A673 (cell line): ENCODE data around the gene DLX5. TPM values are rescaled to one million over a fixed set of nuclear protein-coding genes. Genes with fewer than 3 reads are reported as not detected.
A peak's percentile ranks its signal among the peaks of the same experiment; 100 is the strongest.

ENCODE experiments used
- BruUV-seq: library from RNA; stranded (reverse); fragments of 400-500 nt; replicated peaks from 2 replicates; lab custom pipeline; 2021; lab: Mats Ljungman, UMichigan
- CTCF ChIA-PET: fragments of 300-600 bp; sonication (Branson Sonifier 250); formaldehyde crosslinking; loops from one replicate; lab custom pipeline; 2022; ENCODE audit warnings: antibody characterized with exemption; lab: Charles Lee
- POLR2A ChIA-PET: fragments of 300-600 bp; sonication (Branson Sonifier 250); formaldehyde crosslinking; loops from one replicate; lab custom pipeline; 2022; ENCODE audit warnings: antibody characterized with exemption; ENCODE audit not compliant: low non-redundant PET; lab: Charles Lee
- DNase-seq: peaks from one replicate; pipeline ENCODE4 v3.0.0-alpha.2; 2015; ENCODE audit warnings: low spot score
- H3K27ac ChIP-seq: fragments of 200-600 bp; sonication (generic); 2 replicates; pipeline ENCODE4 v1.5.1; 2016; ENCODE audit warnings: mixed run types, low read depth, mild to moderate bottlenecking, mixed read lengths, antibody characterized with exemption, low read length; ENCODE audit not compliant: poor library complexity, severe bottlenecking
- H3K27me3 ChIP-seq: fragments of 200-600 bp; sonication (generic); replicated peaks from 2 replicates; pipeline ENCODE4 v1.6.1; 2017; ENCODE audit warnings: mixed run types, low read depth, mild to moderate bottlenecking, mixed read lengths, antibody characterized with exemption, low read length; ENCODE audit not compliant: insufficient read depth, poor library complexity
- H3K36me3 ChIP-seq: fragments of 200-600 bp; sonication (generic); 2 replicates; pipeline ENCODE4 v1.6.1; 2016; ENCODE audit warnings: mixed run types, mild to moderate bottlenecking, mixed read lengths, antibody characterized with exemption, low read length; ENCODE audit not compliant: insufficient read depth, poor library complexity, severe bottlenecking
- H3K4me1 ChIP-seq: fragments of 200-600 bp; sonication (generic); 2 replicates; pipeline ENCODE4 v1.6.1; 2017; ENCODE audit warnings: mixed run types, mild to moderate bottlenecking, mixed read lengths, antibody characterized with exemption, low read length; ENCODE audit not compliant: insufficient read depth, poor library complexity, severe bottlenecking
- H3K4me3 ChIP-seq: fragments of 200-600 bp; sonication (generic); 2 replicates; pipeline ENCODE4 v1.5.1; 2016; ENCODE audit warnings: low read depth, mixed run types, mild to moderate bottlenecking, mixed read lengths, low read length; ENCODE audit not compliant: poor library complexity, severe bottlenecking
- H3K9me3 ChIP-seq: fragments of 200-600 bp; sonication (generic); 2 replicates; pipeline ENCODE4 v1.6.1; 2016; ENCODE audit warnings: mixed run types, low read depth, mild to moderate bottlenecking, mixed read lengths, antibody characterized with exemption, low read length; ENCODE audit not compliant: poor library complexity, severe bottlenecking
- EZH2 ChIP-seq: fragments of 200-600 bp; sonication (generic); IDR thresholded peaks from 2 replicates; pipeline ENCODE4 v1.6.1; 2017; ENCODE audit warnings: borderline replicate concordance, low read depth, mild to moderate bottlenecking, mixed read lengths, antibody characterized with exemption, low read length; ENCODE audit not compliant: poor library complexity, severe bottlenecking
- intact Hi-C: fragments of 100-400 bp; cut with micrococcal nuclease; formaldehyde crosslinking; loops from one replicate; pipeline ENCODE4 v1.10.0; 2022; ENCODE audit not compliant: unreplicated experiment
- total RNA-seq: library from RNA; stranded (reverse); gene quantifications from 2 replicates; pipeline ENCODE4 v1.2.3, GENCODE V29; 2021
- TF ChIP-seq, protein P1 (sequence below): fragments of 300-800, 200-600 bp; sonication (generic); conservative IDR thresholded peaks from 2 replicates; pipeline ENCODE4 v1.5.1; 2017; ENCODE audit warnings: low read depth, mild to moderate bottlenecking, antibody characterized with exemption, low read length, moderate library complexity, mixed read lengths

The DLX5 gene
- total RNA-seq, 1 experiment from 2014 or later = 69.6 TPM

GRCh38 chr7:97016381-97017191, 8.0 kb downstream of the DLX5 start:
- peaks cover 58% of the 10 kb centered on the region for H3K4me1 ChIP-seq
- peaks cover 66% of the 10 kb centered on the region for H3K27me3 ChIP-seq
- H3K27ac ChIP-seq = peak overlapping the region; percentile 89
- H3K4me3 ChIP-seq = peak overlapping the region; percentile 76
- BruUV-seq = no TSS peak
- no peaks in the 10 kb centered on the region for H3K9me3 ChIP-seq
- peak; percentile 69 for DNase-seq
- H3K36me3 ChIP-seq = peaks cover 27% of the 10 kb centered on the region
- intact Hi-C loops = no loop called here
- ChIA-PET POLR2A (no interaction called here), CTCF (no interaction called here)
- TF ChIP-seq EZH2 = peak; percentile 2
- TF ChIP-seq, protein P1, sequence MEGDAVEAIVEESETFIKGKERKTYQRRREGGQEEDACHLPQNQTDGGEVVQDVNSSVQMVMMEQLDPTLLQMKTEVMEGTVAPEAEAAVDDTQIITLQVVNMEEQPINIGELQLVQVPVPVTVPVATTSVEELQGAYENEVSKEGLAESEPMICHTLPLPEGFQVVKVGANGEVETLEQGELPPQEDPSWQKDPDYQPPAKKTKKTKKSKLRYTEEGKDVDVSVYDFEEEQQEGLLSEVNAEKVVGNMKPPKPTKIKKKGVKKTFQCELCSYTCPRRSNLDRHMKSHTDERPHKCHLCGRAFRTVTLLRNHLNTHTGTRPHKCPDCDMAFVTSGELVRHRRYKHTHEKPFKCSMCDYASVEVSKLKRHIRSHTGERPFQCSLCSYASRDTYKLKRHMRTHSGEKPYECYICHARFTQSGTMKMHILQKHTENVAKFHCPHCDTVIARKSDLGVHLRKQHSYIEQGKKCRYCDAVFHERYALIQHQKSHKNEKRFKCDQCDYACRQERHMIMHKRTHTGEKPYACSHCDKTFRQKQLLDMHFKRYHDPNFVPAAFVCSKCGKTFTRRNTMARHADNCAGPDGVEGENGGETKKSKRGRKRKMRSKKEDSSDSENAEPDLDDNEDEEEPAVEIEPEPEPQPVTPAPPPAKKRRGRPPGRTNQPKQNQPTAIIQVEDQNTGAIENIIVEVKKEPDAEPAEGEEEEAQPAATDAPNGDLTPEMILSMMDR = peak; percentile 37; the same call in 1 of the 2 replicates

- BruUV-seq = no TSS peak
- POLR2A ChIA-PET = no interaction called here
- intact Hi-C loops = no loop called here
These were observed 8.8 kb downstream of the DLX5 start for GRCh38 chr7:97015756-97016380.

GRCh38 chr7:97015279-97015678, 9.4 kb downstream of the DLX5 start:
- POLR2A ChIA-PET = no interaction called here

More at GRCh38 chr7:97015756-97016380, 8.8 kb downstream of the DLX5 start:
- Histone ChIP-seq H3K27me3 (peaks cover 73% of the 10 kb centered on the region), H3K36me3 (peaks cover 20% of the 10 kb centered on the region), H3K9me3 (no peaks in the 10 kb centered on the region), H3K4me1 (peaks cover 64% of the 10 kb centered on the region), H3K4me3 (peak overlapping the region; percentile 76), H3K27ac (peak overlapping the region; percentile 89)
- CTCF ChIA-PET = interaction anchor here (0.7 kb wide), 1 partner anchor 8 kb away, joined by 3 read pairs; no protein-coding TSS in a partner anchor
- no peak for TF ChIP-seq EZH2
- TF ChIP-seq, protein P1 = no peak
- peak; percentile 77 for DNase-seq

More at GRCh38 chr7:97015279-97015678, 9.4 kb downstream of the DLX5 start:
- intact Hi-C loops = no loop called here
- Histone ChIP-seq H3K4me1 (peaks cover 70% of the 10 kb centered on the region), H3K27me3 (peaks cover 75% of the 10 kb centered on the region), H3K4me3 (peak overlapping the region; percentile 76), H3K9me3 (no peaks in the 10 kb centered on the region), H3K27ac (peak overlapping the region; percentile 89), H3K36me3 (peaks cover 14% of the 10 kb centered on the region)
- no peak for TF ChIP-seq EZH2
- TF ChIP-seq, protein P1 = no peak
- no TSS peak for BruUV-seq
- CTCF ChIA-PET = interaction anchor here (0.7 kb wide), 1 partner anchor 9 kb away, joined by 3 read pairs; no protein-coding TSS in a partner anchor
- DNase-seq = no peak
